Measurements from ENCODE around the gene ANKRD53. TPM values are rescaled to one million over a fixed set of nuclear protein-coding genes. Genes with fewer than 3 reads are reported as not detected.

ANKRD53 gene
- total RNA-seq, 3 donors from 2014 or later, result 0.23 to 1.8 (median 0.75) TPM

- TF ChIP-seq CTCF (IDR thresholded peaks at IDR 0.05), result no peak
- no peak for DNase-seq
- no peak for ATAC-seq
- no peak overlapping the region for H3K4me3 ChIP-seq
- no peaks in the 10 kb centered on the region for H3K9me3 ChIP-seq
- intact Hi-C loops (cut with DNase I, micrococcal nuclease), result no loop called here
- no peaks in the 10 kb centered on the region for H3K4me1 ChIP-seq (ENCODE audit: low read depth)
- no peaks in the 10 kb centered on the region for H3K36me3 ChIP-seq (ENCODE audit: low read depth)
Observed at GRCh38 chr2:70942396-70943204, 35.8 kb upstream of the ANKRD53 start.

GRCh38 chr2:70943205-70943871, 35.1 kb upstream of the ANKRD53 start:
- DNase-seq, result no peak
- intact Hi-C loops (cut with DNase I, micrococcal nuclease), result no loop called here

GRCh38 chr2:70944111-70944690, 34.2 kb upstream of the ANKRD53 start:
- no peak for ATAC-seq
- H3K36me3 ChIP-seq (ENCODE audit: low read depth), result no peaks in the 10 kb centered on the region
- H3K4me1 ChIP-seq (ENCODE audit: low read depth), result peaks cover 3% of the 10 kb centered on the region
- no peak for DNase-seq
- no peak overlapping the region for H3K4me3 ChIP-seq
- H3K9me3 ChIP-seq, result no peaks in the 10 kb centered on the region
- intact Hi-C loops (cut with DNase I, micrococcal nuclease), result no loop called here
- TF ChIP-seq CTCF (IDR thresholded peaks at IDR 0.05), result no peak

More at GRCh38 chr2:70943205-70943871, 35.1 kb upstream of the ANKRD53 start:
- ATAC-seq, result no peak
- no peak for TF ChIP-seq CTCF (IDR thresholded peaks at IDR 0.05)
- Histone ChIP-seq H3K36me3 (ENCODE audit: low read depth) (no peaks in the 10 kb centered on the region), H3K4me1 (ENCODE audit: low read depth) (peaks cover 2% of the 10 kb centered on the region), H3K9me3 (no peaks in the 10 kb centered on the region), H3K4me3 (no peak overlapping the region)

GRCh38 chr2:70946832-70947442, 31.5 kb upstream of the ANKRD53 start:
- H3K36me3 ChIP-seq (ENCODE audit: low read depth), result no peaks in the 10 kb centered on the region

More at GRCh38 chr2:70946832-70947442, 31.5 kb upstream of the ANKRD53 start:
- DNase-seq (peak in 1 of 3 donors; percentile 68), ATAC-seq (peak; percentile 51)
- no peaks in the 10 kb centered on the region for H3K9me3 ChIP-seq
- peaks cover 3% of the 10 kb centered on the region for H3K4me1 ChIP-seq (ENCODE audit: low read depth)
- H3K4me3 ChIP-seq, result no peak overlapping the region
- peak; percentile 30 for TF ChIP-seq CTCF (IDR thresholded peaks at IDR 0.05)
- intact Hi-C loops (cut with DNase I, micrococcal nuclease), result loop anchor here in 1 of 2 donors (5.0 kb wide), 1 partner anchor 85 kb away; no protein-coding TSS in a partner anchor

All from mucosa of descending colon (tissue), 3 donors.